Adrenal gland (tissue), 5 donors: ENCODE data around the gene COL4A1.

Source experiments
- CTCF ChIP-seq, 6 experiments: fragments of 450-650 bp in 4 of 6; fragments of 200-600 bp in 2 of 6; sonication (generic) in 1 of 6; IDR thresholded peaks; 1 replicate in 5 of 6; 2 replicates in 1 of 6; pipeline versions ENCODE4 v1.5.1 to v1.8.0; 2016 to 2021; ENCODE audit warnings: antibody characterized with exemption in 6 of 6, mild to moderate bottlenecking in 2 of 6, moderate library complexity in 1 of 6
- POLR2A ChIP-seq, 2 donors: fragments of 450-650 bp; IDR thresholded peaks; one replicate each; pipeline ENCODE4 v1.6.1; 2017; ENCODE audit warnings: antibody characterized with exemption in 2 of 2, mild to moderate bottlenecking in 2 of 2, moderate library complexity in 1 of 2
- donor health status: DM: no; HTN: no; CAD: no.

GRCh38 chr13:110342474-110342873, 35.5 kb upstream of the COL4A1 start:
- no peak for TF ChIP-seq CTCF (IDR thresholded peaks at IDR 0.05)
- no peak for TF ChIP-seq POLR2A (IDR thresholded peaks at IDR 0.05)
